ENCODE data around the gene EMX1. TPM values are rescaled to one million over a fixed set of nuclear protein-coding genes. Genes with fewer than 3 reads are reported as not detected.
A peak's percentile ranks its signal among the peaks of the same experiment; 100 is the strongest.

EMX1 gene
- polyA plus RNA-seq, 1 experiment: not detected

GRCh38 chr2:72886505-72887031 is 30.8 kb upstream of the EMX1 start:
- no peak for DNase-seq (ENCODE audit: low read depth, low spot score)
- no peaks in the 10 kb centered on the region for H3K9me3 ChIP-seq (ENCODE audit: control insufficient read depth, insufficient read depth, low read length)
- no peak for TF ChIP-seq CTCF (IDR thresholded peaks at IDR 0.05; ENCODE audit: low read depth, low read length)
- no peak overlapping the region for H3K27ac ChIP-seq (ENCODE audit: low read depth, low read length)
- H3K27me3 ChIP-seq (ENCODE audit: control insufficient read depth, insufficient read depth, low read length): peaks cover 2% of the 10 kb centered on the region
- POLR2A ChIA-PET: no interaction called here
- CTCF ChIA-PET: interaction anchor here (0.6 to 11.9 kb wide), 17 partner anchors 8 to 1340 kb away, joined by 3 to 222 read pairs (median 7); no protein-coding TSS in a partner anchor
- H3K4me3 ChIP-seq (ENCODE audit: low read depth, low read length): peak overlapping the region; percentile 71

DNA sequence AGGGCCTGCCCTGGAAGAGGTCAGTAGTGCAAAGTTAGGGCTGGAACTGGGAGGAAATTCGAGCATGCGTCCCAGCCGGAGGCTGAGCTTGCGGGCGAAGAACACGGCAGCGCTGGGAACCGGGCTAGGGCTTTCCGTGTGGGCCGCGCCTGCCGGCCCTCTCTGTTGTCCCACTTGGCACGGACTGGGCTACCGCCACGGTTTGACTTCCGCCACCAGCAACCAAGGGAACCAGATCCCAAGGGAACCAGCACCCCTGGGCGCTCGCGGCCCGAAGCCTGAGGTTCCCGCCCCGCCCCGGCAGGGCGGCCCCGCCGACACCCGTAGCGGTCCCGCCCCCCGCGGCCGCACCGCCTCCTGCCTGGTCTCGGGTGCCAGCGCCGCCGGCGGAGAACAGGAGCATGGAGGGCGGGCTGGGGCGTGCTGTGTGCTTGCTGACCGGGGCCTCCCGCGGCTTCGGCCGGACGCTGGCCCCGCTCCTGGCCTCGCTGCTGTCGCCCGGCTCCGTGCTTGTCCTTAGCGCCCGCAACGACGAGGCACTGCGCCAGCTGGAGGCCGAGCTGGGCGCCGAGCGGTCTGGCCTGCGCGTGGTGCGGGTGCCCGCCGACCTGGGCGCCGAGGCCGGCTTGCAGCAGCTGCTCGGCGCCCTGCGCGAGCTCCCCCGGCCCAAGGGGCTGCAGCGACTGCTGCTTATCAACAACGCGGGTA is 30.1 kb upstream of the EMX1 start, which contains the start of gene SPR:
SPR (plus strand) TSS at position 377 of the 708 bp plus-strand sequence; CDS start at position 402, 25 bp downstream.
- peaks cover 2% of the 10 kb centered on the region for H3K27me3 ChIP-seq (ENCODE audit: control insufficient read depth, insufficient read depth, low read length)
- H3K4me3 ChIP-seq (ENCODE audit: low read depth, low read length): peak within 1 kb of the TSS; percentile 71
- ChIA-PET POLR2A (no interaction called here), CTCF (interaction anchor here (0.6 to 11.9 kb wide), 34 partner anchors 8 to 1341 kb away, joined by 3 to 222 read pairs (median 4); no protein-coding TSS in a partner anchor)
- DNase-seq (ENCODE audit: low read depth, low spot score): no peak
- TF ChIP-seq CTCF (IDR thresholded peaks at IDR 0.05; ENCODE audit: low read depth, low read length): 0 out of 2 replicates have a peak, but pooled peaks have one; percentile 5
- H3K9me3 ChIP-seq (ENCODE audit: control insufficient read depth, insufficient read depth, low read length): no peaks in the 10 kb centered on the region
- peak within 1 kb of the TSS; percentile 52 for H3K27ac ChIP-seq (ENCODE audit: low read depth, low read length)

GRCh38 chr2:72887740-72888437 is 29.4 kb upstream of the EMX1 start:
- POLR2A ChIA-PET: no interaction called here
- no peaks in the 10 kb centered on the region for H3K9me3 ChIP-seq (ENCODE audit: control insufficient read depth, insufficient read depth, low read length)
- CTCF ChIA-PET: interaction anchor here (0.5 to 11.9 kb wide), 34 partner anchors 8 to 1342 kb away, joined by 3 to 222 read pairs (median 4); no protein-coding TSS in a partner anchor
- peak overlapping the region; percentile 52 for H3K27ac ChIP-seq (ENCODE audit: low read depth, low read length)
- peaks cover 2% of the 10 kb centered on the region for H3K27me3 ChIP-seq (ENCODE audit: control insufficient read depth, insufficient read depth, low read length)
- TF ChIP-seq CTCF (IDR thresholded peaks at IDR 0.05; ENCODE audit: low read depth, low read length): peak; percentile 99
- DNase-seq (ENCODE audit: low read depth, low spot score): peak; percentile 68
- peak overlapping the region; percentile 71 for H3K4me3 ChIP-seq (ENCODE audit: low read depth, low read length)

DNA sequence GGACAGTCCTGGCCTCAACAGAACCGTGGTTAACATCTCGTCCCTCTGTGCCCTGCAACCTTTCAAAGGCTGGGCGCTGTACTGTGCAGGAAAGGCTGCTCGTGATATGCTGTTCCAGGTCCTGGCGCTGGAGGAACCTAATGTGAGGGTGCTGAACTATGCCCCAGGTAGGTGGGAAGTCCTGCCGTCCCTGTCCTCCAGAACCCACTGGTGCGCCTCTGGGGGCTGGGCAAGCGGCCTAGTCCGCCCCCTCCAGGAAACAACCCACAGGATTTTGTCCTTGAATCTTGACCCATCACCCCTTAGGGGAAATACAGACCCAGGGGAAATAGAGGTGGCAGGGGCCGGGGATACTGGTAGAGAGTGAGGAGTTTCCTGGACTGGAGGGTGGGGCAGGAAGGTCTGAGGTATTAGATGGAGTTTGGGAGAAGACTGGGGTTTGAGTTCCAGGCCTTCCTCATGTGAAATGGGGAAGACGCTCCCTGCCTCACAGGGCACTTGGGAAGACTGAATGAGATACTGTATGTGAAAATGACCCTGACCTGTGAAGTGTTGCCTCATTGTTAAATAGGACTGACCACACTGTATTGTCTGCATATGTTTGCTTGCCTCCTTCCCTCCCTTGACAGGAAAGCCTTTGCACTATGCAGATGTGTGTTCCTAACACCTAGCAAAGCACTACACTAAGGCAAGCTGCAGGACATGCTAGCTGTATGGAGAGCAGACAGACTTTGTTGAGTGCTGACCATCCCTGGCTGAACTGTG is 28.7 kb upstream of the EMX1 start:
- DNase-seq (ENCODE audit: low read depth, low spot score): no peak
- Histone ChIP-seq H3K27me3 (ENCODE audit: control insufficient read depth, insufficient read depth, low read length) (peaks cover 2% of the 10 kb centered on the region), H3K9me3 (ENCODE audit: control insufficient read depth, insufficient read depth, low read length) (no peaks in the 10 kb centered on the region), H3K4me3 (ENCODE audit: low read depth, low read length) (peak overlapping the region; percentile 46; the same call in 1 of the 2 replicates), H3K27ac (ENCODE audit: low read depth, low read length) (no peak overlapping the region)
- CTCF ChIA-PET: interaction anchor here (0.5 to 11.9 kb wide), 23 partner anchors 8 to 324 kb away, joined by 3 to 222 read pairs (median 6); no protein-coding TSS in a partner anchor
- no peak for TF ChIP-seq CTCF (IDR thresholded peaks at IDR 0.05; ENCODE audit: low read depth, low read length)
- POLR2A ChIA-PET: no interaction called here
